Left ventricle myocardium inferior (tissue), 1 donor: ENCODE data around the gene TSC22D3. TPM values are rescaled to one million over a fixed set of nuclear protein-coding genes. Genes with fewer than 3 reads are reported as not detected.
"Not testable (repeated sequence)": the region's sequence is repeated elsewhere in the genome, so short reads cannot be mapped to it uniquely, and the experiment has no call there.

ENCODE experiments used
- DNase-seq: peaks from one replicate; pipeline ENCODE4 v3.0.0-alpha.2; 2020
- H3K27ac ChIP-seq: fragments of 200-600 bp; replicated peaks from 2 replicates; pipeline ENCODE4 v1.8.0; 2021
- H3K27me3 ChIP-seq: fragments of 200-600 bp; 2 replicates; pipeline ENCODE4 v1.8.0; 2021; ENCODE audit warnings: low read depth
- H3K36me3 ChIP-seq: fragments of 200-600 bp; 2 replicates; pipeline ENCODE4 v1.8.0; 2021
- H3K4me1 ChIP-seq: fragments of 200-600 bp; 2 replicates; pipeline ENCODE4 v1.8.0; 2021
- H3K4me3 ChIP-seq: fragments of 200-600 bp; 2 replicates; pipeline ENCODE4 v1.8.0; 2021; ENCODE audit warnings: mild to moderate bottlenecking, moderate library complexity
- H3K9me3 ChIP-seq: fragments of 200-600 bp; replicated peaks from 2 replicates; pipeline ENCODE4 v1.8.0; 2021
- CTCF ChIP-seq: fragments of 200-600 bp; IDR thresholded peaks from 2 replicates; pipeline ENCODE4 v1.8.0; 2021; ENCODE audit warnings: antibody characterized with exemption, mild to moderate bottlenecking, borderline replicate concordance
- intact Hi-C: fragments of 100-400 bp; cut with micrococcal nuclease; formaldehyde crosslinking; loops from one replicate; pipeline ENCODE4 v1.11.0; 2022
- total RNA-seq: library from RNA; stranded (reverse); fragmentation: NEBNext Ultra II Directional; extraction: Animal tissue kit (Norgen Biotek cat#: 25700); gene quantifications from one replicate; pipeline ENCODE4 v1.2.1, GENCODE V29; 2021
- donor health status: DM: no; HTN: yes; CAD: no; lungs with severe emphysema.

The TSC22D3 gene
- total RNA-seq, 1 donor from 2014 or later = 58.9 TPM

- H3K27ac ChIP-seq = peak overlapping the region; percentile 69
Measured at GRCh38 chrX:107699616-107700015, 76.0 kb downstream of the TSC22D3 start.

GRCh38 chrX:107691024-107691448 lies 84.6 kb downstream of the TSC22D3 start:
- H3K27me3 ChIP-seq = no peaks in the 10 kb centered on the region
- no peak overlapping the region for H3K27ac ChIP-seq
- H3K9me3 ChIP-seq = no peaks in the 10 kb centered on the region
- DNase-seq = no peak
- intact Hi-C loops = no loop called here
- H3K4me1 ChIP-seq = peaks cover 4% of the 10 kb centered on the region
- no peak overlapping the region for H3K4me3 ChIP-seq
- no peak for TF ChIP-seq CTCF
- H3K36me3 ChIP-seq = no peaks in the 10 kb centered on the region

More at GRCh38 chrX:107699616-107700015, 76.0 kb downstream of the TSC22D3 start:
- Histone ChIP-seq H3K4me1 (peaks cover 3% of the 10 kb centered on the region), H3K4me3 (no peak overlapping the region), H3K9me3 (no peaks in the 10 kb centered on the region), H3K36me3 (no peaks in the 10 kb centered on the region), H3K27me3 (no peaks in the 10 kb centered on the region)
- no peak for DNase-seq
- intact Hi-C loops = no loop called here
- no peak for TF ChIP-seq CTCF

GRCh38 chrX:107687445-107687844 lies 88.1 kb downstream of the TSC22D3 start:
- peaks cover 36% of the 10 kb centered on the region for H3K4me1 ChIP-seq
- H3K27me3 ChIP-seq = no peaks in the 10 kb centered on the region
- no peak for TF ChIP-seq CTCF
- H3K9me3 ChIP-seq = no peaks in the 10 kb centered on the region
- H3K27ac ChIP-seq = no peak overlapping the region
- no peaks in the 10 kb centered on the region for H3K36me3 ChIP-seq
- intact Hi-C loops = no loop called here
- no peak overlapping the region for H3K4me3 ChIP-seq
- DNase-seq = no peak

- no peaks in the 10 kb centered on the region for H3K36me3 ChIP-seq
- H3K9me3 ChIP-seq = no peaks in the 10 kb centered on the region
- TF ChIP-seq CTCF = no peak
- H3K4me1 ChIP-seq = peaks cover 36% of the 10 kb centered on the region
- H3K4me3 ChIP-seq = no peak overlapping the region
- H3K27ac ChIP-seq = no peak overlapping the region
- no peak for DNase-seq
- intact Hi-C loops = no loop called here
- no peaks in the 10 kb centered on the region for H3K27me3 ChIP-seq
Measured at GRCh38 chrX:107686792-107687191, 88.8 kb downstream of the TSC22D3 start.

GRCh38 chrX:107686026-107686425 lies 89.6 kb downstream of the TSC22D3 start:
- no peaks in the 10 kb centered on the region for H3K27me3 ChIP-seq
- no peaks in the 10 kb centered on the region for H3K9me3 ChIP-seq
- TF ChIP-seq CTCF = no peak
- no peak overlapping the region for H3K4me3 ChIP-seq
- no peak for DNase-seq
- no peaks in the 10 kb centered on the region for H3K36me3 ChIP-seq
- peaks cover 36% of the 10 kb centered on the region for H3K4me1 ChIP-seq
- H3K27ac ChIP-seq = peak overlapping the region; percentile 72
- intact Hi-C loops = no loop called here

GRCh38 chrX:107685586-107685985 lies 90.0 kb downstream of the TSC22D3 start:
- peak overlapping the region; percentile 72 for H3K27ac ChIP-seq
- intact Hi-C loops, H3K4me3 ChIP-seq: not testable (repeated sequence)

More at GRCh38 chrX:107685586-107685985, 90.0 kb downstream of the TSC22D3 start:
- H3K36me3 ChIP-seq, DNase-seq, H3K27me3 ChIP-seq, H3K9me3 ChIP-seq: not testable (repeated sequence)
- H3K4me1 ChIP-seq = peaks cover 36% of the 10 kb centered on the region
